HL-60/S4 treated with retinoic acid at 250 ng/mL for 4 days and 3 days (cell line): Measurements from ENCODE around the gene FTO.

Experiments
- in situ Hi-C: fragments of 300-500 bp; cut with MboI; formaldehyde crosslinking; loops from 2 replicates; pipeline ENCODE4 v1.7.0; 2022; ENCODE audit warnings: low sequenced_read_pairs

The FTO gene

DNA sequence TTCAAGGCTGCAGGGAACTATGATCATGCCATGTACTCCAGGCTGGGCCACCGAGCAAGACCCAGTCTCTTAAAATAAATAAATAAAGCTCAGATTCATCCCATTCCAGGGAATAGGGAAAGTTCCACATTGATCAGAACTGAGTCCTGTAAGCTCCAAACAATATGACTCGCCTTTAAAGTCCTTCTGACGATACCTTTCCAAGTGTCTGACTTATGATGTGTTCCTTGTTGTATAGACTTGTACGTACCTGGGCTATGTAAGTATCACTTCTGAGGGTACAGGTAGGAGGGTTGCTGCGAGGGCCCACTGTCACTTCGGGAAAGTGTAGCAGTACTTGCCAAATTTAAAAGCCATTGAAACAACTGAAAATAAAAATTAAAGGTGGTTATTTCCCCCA is 329.8 kb downstream of the FTO start:
- in situ Hi-C loops = no loop called here

DNA sequence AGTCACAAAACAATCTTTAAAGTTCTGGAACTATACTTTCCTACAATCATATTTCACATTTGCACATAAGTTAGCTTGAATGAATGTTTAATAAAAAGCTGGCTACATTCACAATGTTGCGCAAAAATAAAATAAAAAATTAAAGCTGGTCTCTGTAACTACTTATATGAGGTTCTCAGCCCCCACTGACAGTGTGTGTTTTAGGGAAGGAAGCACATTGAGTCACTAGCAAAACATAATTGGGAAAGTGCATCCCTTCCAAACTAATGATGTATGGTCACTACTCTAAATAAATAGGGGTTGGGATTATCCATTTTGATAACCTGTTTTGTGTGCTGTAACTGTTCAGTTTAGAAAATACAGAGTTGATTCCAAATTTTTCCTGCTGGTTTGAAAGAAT is 330.7 kb downstream of the FTO start:
- in situ Hi-C loops = no loop called here

DNA sequence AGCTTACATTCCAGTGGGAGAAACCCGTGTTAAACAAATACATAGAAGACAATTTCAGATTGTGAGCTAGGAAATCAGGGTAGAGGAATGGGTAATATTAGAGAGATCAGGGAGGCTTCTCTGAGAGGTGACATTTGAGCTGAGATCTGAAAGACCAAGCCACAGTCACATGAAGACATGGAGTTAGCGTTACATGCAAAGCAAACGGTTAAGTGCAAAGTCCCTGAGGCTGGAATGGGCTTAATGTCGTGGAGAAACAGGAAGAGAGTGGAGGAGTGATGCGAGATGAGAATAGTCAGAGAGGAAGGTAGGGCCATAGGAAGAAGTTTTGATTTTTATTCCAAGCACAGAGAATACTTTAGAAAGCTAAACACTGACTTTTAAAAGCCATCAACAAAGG is 336.5 kb downstream of the FTO start:
- in situ Hi-C loops = no loop called here

- in situ Hi-C loops = no loop called here
Observed at GRCh38 chr16:54040975-54041374, 337.0 kb downstream of the FTO start.

- in situ Hi-C loops = no loop called here
Observed at GRCh38 chr16:54048586-54049495, 344.9 kb downstream of the FTO start.

DNA sequence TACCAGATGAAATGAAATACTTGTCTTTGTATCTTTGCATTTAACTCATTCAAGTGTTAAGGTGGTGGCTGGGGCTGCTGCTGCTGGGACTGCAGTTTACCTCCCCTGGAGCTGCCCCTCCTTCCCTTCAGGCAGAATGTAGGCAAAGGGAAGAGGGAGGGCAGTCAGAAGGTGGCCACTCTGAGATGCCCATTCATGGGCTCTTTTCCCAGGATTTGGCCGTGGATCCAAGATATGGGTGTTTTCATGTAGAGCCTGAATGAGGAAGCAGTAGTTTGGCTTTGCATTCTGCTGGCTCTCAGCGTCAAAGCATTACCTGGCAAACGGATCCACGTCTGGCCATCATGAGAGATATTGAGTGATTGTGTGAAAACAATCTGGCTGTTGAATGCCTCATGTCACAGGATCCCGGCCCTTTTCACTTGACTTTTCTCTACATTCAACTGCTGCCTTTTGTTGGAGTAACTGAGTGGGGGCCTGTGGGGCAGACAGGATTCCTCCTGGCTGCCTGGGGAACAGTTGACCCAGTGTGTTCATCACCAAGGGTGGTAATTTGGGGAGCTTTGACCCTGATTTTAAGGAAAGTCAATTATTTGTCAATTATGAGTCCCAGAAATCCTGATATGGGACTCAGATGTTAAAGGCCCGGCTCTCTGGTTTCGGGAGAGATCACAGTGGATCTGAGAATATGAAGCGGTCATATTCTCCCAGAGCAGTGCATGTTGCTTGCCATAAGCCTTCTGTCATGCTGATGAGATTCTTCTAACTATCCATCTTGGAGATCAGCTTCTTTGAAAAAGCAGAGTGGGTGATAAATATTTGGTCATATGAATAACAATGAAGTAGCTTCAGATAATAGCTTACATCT is 345.9 kb downstream of the FTO start:
- in situ Hi-C loops = no loop called here

DNA sequence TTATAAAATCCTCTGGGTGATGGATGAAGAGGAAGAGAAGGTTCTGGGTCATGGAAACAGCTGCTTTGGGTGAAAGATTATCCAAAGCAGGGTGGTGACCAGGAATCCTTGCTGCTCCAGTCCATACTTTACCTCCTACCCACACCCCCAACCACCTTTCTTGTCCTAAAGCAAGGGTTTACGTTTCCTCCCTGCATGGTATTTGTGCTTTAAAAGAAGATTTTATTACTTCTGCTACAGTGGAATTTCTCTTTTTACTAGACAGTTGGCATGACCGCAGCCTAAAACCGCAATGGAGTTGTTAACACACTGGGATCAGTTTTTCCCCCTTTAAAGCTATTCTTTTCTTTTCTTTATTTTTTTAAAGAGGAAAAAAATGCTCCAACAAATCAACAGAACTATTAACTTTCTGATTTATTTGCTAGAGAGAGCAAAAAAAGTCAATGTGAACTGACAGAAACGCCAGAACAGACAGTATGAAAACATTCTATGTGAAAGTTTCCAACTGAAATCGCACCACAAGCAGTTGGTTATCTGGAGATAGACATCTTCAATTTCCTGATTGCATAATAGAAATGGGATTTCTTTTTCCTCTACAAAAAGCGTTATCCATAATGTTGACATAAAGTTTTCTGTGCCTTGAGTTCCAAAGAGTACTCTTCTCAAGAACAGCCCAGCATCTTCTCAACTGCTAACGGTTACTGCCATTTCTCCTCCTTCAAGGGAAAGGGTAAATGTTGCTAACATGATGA is 346.7 kb downstream of the FTO start:
- in situ Hi-C loops = no loop called here

DNA sequence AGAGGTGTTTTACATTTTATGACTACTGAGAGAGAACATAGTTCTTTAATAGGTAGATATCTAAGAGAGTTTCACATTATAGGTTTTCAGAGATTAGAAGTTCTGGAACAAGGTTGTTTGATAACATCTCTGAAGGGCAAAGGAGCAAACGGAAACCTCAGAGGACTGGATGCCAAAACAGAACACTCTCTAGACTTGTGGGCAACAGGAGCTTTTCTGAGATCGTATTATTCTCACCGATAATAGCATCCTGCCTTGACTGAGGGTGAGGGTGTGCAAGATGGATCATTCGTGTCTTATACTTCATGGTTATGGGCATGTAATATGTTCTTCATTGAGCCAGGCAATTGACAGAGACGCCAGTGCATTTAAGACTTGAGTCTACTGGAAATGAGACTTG is 347.9 kb downstream of the FTO start:
- in situ Hi-C loops = no loop called here

GRCh38 chr16:54052271-54052670 is 348.3 kb downstream of the FTO start:
- in situ Hi-C loops = no loop called here

DNA sequence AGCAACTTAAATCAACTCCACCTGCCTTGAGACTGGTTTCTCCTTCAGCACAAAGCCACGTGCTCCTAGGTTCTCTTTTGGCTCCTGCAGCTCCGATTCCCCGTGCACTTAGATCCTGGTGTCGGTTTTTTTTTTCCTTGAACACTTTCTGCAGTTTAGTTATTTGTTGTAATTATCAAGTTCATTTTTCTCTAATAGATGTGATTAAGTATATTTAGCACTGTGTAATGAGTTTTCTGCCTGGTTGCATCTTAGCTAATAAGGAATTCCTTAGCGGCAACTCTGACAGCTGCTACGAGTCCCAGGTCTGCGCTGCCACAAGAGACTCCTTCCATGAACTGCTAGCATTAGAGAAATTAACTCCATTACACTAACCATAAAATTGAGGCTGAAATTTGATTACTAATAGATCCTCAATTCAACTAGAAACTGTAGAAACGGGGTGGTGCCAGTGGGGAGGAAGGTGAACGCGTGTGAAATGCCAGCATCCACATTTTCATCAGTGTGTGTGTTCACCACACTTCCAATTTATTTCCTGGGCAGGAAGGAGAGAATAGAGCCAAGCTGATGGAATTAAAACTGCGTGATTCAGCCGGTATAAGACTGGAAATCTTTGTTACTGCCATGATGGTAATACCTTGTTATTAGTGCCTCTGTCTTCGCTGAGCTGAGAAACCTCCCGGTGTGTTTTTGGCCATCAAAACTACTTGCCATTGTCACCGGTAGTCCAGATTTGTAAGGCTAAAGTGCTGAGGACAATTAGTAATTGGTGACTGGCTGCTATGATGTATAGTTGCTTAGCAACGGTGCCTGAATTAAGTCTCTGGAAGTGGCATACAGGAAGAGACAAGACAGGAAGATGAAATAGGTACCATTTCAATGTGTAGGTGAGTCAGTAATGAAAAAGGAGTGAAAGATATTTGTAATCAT is 350.2 kb downstream of the FTO start:
- in situ Hi-C loops = no loop called here

DNA sequence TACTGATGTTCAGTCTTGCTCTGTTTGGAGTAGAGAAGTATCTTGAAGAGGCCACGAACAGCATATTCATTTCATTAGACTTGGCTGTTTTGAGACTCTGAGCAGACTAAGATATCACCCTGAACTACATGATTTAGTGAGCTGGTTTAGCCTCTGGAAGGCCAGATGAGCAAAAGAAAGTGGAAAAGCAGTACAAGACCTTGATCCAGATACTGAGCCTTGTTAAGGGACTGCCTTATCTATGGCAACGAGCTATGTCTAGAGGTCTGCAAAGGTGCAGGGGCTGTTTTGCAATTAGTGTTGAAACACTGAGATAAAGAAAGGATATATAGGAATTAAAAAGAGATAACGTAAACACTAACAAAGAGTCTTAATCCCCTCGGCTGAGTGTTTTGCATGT is 351.2 kb downstream of the FTO start:
- in situ Hi-C loops = no loop called here

GRCh38 chr16:54055864-54056263 is 351.9 kb downstream of the FTO start:
- in situ Hi-C loops = no loop called here

- in situ Hi-C loops = no loop called here
Observed at GRCh38 chr16:54056921-54057320, 353.0 kb downstream of the FTO start.

DNA sequence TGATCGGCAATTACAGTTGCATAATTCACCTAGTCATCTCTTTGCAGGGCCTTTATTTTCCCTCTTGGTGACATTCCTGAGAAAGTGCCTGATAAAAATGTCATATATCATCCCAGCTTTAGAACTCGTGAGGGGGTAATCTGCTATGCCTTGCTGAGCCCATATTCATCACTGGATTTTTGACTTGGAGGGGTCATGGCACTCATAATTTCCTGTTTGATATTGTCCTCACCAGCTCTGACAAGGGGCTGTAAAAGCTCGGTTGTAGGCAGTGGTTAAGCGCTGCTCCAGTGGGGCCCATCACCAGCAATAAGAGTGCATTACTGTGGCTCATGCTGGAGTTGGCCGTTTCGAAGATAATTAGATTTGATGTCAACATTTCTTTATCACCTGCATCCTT is 355.4 kb downstream of the FTO start:
- in situ Hi-C loops = no loop called here

DNA sequence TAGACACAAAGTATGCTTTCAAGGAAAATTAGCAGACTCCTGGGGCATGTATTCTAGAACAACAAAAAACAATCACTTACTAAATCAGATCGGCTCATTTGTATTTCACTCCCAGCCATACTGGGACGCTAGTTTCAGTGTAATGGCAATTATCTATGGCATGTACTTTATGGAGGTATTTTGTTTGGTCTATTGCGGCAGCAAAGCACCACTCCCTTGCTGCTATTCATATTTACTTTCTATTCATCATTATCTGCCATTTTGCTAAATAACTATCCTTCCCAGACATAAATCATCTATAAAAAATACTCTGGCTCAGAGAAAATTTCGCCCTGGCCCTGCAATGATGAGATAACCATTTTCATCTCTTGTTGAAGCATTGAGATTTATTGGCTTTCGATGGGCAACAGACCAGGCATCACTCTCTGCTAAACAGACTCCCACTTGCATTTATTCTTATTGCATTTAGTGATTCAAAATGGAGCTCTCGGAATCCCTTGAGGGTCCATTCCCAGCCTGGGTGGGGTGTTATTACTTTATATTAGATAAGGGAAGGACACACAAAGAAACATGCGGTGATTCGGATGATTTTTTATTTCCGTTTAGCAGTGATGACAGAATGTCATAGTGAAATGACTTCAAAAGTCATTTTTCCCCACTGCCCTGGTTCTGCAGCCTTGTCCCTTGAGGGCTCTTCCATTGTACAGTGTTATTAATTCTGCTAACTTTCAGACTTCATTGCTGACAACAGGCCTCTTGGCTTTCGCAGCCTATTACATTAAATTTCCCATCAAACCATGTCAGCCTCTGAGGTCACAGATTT is 356.9 kb downstream of the FTO start:
- in situ Hi-C loops = no loop called here

- in situ Hi-C loops = no loop called here
Observed at GRCh38 chr16:54061454-54061853, 357.5 kb downstream of the FTO start.

DNA sequence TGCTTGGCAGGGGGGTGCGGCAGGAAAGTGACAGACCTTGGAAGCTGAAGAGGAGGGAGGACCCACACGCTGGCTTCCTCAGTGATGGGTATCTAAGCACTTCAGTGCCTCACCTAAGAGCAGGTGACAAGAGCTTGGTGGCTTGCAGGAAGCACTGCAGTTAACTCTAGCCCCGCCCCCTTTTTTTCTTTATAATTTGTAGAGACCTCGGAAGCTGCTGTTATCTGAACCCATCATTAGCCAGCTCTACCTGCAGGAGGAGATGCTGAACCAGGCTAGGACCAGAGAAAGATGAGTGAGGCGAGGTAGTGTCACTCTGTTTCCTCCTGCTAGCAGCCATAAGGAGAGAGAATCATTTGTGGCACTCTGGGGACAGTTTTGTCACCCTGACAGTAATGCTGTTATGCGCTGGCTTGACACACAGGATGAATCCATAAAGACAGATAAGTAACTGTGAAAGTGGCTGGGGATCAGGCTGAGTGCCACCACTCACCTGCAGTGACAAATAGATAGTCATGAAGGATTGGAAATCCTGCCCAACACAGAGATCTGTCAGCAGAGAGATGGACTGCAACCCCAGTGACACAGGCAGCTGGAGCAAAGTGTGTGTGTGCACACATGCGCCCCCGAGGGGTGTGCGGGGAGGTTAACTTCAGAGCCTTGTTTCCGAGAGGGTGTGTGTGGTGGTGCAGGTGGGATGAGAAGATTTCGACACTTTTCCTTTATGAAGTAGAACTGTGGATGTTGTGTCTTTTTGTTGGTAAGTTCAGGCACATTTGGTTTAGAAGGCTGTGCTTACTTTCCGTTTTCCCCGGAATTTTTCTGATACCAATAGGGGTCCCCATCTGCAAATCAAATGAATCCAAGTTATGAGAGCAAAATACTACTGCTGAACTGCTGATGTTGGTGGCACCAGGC is 358.7 kb downstream of the FTO start:
- in situ Hi-C loops = no loop called here

DNA sequence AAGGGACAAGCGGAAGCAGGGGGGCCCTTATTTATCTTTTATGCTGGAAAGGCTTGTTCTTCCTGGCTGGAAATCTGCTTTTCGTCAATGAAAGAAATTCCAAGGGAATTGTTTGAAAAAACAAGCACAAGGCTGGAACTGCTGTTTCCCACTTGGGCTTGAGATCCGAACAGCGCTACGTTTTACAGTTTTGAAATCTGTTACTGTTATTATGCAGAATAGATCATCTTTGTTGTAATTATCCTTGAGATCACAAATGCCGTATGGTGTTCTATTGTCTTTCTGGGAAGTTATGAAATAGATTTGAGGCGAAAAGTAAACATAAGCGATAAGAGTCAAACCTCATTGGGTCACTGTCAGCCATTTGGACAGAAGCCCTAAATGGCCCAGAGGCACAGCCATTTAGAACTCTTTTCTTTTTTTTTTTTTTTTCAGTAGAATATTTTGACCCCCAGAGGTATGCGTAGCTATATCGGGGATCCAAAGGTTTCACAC is 359.4 kb downstream of the FTO start:
- in situ Hi-C loops = no loop called here
